Fibroblast of the aortic adventitia (primary cell): Measurements from ENCODE around the gene CD48. TPM values are rescaled to one million over a fixed set of nuclear protein-coding genes. Genes with fewer than 3 reads are reported as not detected.

Experiments used
- DNase-seq: peaks from one replicate; pipeline ENCODE4 v3.0.0-alpha.2; 2010; ENCODE audit warnings: low read depth
- H3K4me3 ChIP-seq: 2 replicates; pipeline ENCODE4 v1.5.1; 2011; ENCODE audit warnings: low read depth, mild to moderate bottlenecking, control low read depth, low read length, moderate library complexity
- total RNA-seq: library from RNA; depleted of rRNA; stranded (reverse); fragments of >200 nt; gene quantifications from 2 replicates; pipeline ENCODE4 v1.2.3, GENCODE V29; 2012; ENCODE audit warnings: low replicate concordance
- TF ChIP-seq, protein P1 (sequence below): IDR thresholded peaks from 2 replicates; pipeline ENCODE4 v1.5.1; 2011; ENCODE audit warnings: mild to moderate bottlenecking, low read length, control low read depth, inconsistent platforms; ENCODE audit not compliant: insufficient read depth

Gene CD48
- total RNA-seq, 1 donor: not detected

DNA sequence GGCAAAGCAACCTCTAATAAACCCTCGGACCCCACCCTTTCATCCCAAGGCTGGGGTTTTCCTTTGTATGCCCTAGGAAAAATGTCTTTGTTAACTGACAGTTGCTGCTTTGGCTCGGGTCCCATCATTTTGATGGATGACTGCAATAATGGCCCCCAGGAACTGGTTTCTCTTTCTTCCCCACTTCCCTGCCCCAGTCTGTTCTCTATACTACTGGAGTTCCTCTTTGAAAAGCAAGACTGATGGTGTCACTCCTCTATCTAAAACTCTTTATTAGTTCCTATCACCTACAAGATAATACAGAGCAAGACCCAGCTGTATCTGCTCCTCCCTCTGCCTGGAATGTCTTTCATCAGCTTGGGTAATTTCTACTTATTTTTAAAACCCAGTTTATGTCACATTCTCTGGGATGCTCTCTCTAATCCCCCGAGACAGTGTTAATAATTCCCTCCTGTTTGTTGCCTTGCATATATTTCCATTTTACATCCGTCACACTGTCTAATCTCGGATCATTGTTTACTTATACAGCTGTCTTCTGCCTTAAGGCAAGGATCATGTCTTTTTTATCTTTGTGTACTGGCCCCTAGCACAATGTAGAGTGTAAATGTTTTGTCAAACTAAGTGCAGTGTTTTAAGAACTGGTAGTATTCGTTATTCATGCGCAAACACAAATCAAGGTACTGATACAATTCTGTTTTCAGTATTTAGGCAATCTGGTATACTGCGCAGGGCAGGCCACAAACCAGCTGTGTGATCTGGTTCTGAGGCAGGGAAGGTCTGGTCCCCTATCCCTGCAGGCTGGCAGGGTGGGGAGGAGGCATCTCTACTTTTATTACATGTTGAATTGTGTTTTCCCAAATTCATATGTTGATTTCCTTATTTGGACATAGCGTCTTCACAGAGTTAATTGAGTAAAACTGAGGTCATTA lies 80.8 kb downstream of the CD48 start:
- no peak overlapping the region for H3K4me3 ChIP-seq
- no peak for DNase-seq
- TF ChIP-seq, protein P1, sequence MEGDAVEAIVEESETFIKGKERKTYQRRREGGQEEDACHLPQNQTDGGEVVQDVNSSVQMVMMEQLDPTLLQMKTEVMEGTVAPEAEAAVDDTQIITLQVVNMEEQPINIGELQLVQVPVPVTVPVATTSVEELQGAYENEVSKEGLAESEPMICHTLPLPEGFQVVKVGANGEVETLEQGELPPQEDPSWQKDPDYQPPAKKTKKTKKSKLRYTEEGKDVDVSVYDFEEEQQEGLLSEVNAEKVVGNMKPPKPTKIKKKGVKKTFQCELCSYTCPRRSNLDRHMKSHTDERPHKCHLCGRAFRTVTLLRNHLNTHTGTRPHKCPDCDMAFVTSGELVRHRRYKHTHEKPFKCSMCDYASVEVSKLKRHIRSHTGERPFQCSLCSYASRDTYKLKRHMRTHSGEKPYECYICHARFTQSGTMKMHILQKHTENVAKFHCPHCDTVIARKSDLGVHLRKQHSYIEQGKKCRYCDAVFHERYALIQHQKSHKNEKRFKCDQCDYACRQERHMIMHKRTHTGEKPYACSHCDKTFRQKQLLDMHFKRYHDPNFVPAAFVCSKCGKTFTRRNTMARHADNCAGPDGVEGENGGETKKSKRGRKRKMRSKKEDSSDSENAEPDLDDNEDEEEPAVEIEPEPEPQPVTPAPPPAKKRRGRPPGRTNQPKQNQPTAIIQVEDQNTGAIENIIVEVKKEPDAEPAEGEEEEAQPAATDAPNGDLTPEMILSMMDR: no peak

DNA sequence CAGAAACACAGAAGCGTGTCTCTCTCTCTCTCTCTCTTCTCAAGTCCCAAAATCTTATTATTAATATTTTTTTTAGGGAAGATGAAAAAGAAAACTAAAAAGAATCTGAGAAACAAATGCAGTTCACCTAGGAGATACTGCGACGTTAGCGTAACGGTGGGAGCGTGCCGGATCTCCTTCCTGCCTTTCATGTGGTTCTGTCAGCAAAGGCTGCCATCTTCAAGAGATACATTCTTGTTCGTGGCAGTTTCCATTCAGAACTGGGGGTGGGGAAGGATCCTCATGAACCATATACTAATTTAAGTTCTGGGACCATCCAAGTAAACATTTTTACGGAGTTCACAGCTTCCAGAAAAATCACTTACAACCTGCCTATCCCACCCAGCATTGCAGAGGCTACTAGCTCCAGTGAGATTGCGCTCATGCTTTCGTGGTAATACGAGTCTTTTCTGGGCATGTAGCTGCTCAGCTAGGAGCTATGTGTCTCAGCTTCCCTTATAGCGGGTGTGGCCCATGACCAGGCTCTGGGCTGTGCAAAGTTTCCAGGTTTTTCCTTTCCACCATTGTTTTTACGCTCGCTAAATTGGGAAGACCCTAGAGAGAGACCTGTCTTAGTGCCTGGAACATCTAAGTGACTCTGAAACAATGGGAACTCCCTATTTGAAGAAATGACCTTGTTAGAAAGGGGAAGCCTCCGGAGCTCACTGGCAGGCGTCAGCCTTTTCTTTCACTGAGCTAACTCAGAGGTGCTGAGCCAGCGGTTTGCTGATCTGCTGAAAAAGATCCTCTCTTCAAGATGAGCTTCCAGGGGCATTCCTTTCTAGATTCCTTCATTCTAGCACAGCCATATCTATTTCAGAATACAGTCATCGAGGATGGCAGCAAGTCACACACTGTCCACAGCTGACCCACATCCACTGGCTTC lies 82.1 kb downstream of the CD48 start:
- DNase-seq: no peak
- TF ChIP-seq, protein P1: no peak
- H3K4me3 ChIP-seq: no peak overlapping the region

DNA sequence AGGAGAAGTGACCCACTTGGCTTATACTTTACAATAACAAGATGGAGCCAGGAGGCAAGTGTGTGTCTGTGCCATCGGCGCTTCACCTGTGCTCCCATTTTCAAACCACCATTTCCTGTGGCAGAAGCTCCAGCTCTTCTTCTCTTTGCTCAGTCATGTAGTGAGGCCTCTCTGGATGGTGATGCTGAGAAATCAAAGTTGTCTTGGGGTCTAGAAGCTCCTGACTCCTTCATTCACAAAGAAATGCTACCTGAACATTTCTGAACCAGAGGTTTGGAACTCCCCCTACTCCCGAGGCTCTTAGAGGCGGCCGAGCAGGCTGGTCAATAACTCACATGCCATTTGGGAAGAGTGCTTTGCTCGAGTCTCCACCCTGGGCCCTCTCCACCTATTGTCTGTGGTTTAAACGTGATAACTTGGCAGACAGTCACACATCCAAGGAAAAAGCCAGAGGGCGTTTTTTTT lies 82.8 kb downstream of the CD48 start:
- no peak for DNase-seq
- no peak overlapping the region for H3K4me3 ChIP-seq
- TF ChIP-seq, protein P1: no peak

Other genes starting within 250 kb of the CD48 start
- gene SLAMF6, start 188.6 kb downstream of the CD48 start, total RNA-seq: not detected in 2 replicates
- gene CD84, start 132.3 kb downstream of the CD48 start, total RNA-seq: not detected in 2 replicates
- not detected in 2 replicates for gene SLAMF1, start 64.8 kb downstream of the CD48 start, total RNA-seq
- not detected in 2 replicates for gene SLAMF7, start 27.4 kb upstream of the CD48 start, total RNA-seq
- gene LY9, start 84.4 kb upstream of the CD48 start, total RNA-seq: 0.25 TPM in 1 of 2 replicates, not detected in the other
- 0.33 TPM in 1 of 2 replicates, not detected in the other for gene CD244, start 151.1 kb upstream of the CD48 start, total RNA-seq
- 0.49 TPM in 1 of 2 replicates, not detected in the other for gene ITLN1, start 173.4 kb upstream of the CD48 start, total RNA-seq
- 3.8 TPM in 1 of 2 replicates, not detected in the other for gene ITLN2, start 243.0 kb upstream of the CD48 start, total RNA-seq